ENCODE data around the gene MTMR11. TPM values are rescaled to one million over a fixed set of nuclear protein-coding genes. Genes with fewer than 3 reads are reported as not detected.

Gene MTMR11
- total and polyA plus RNA-seq, 9 of the 15 experiments (the other 6 are each of a cell fraction or from before 2014, with no cell fraction given): 0.09 to 1.6 (median 0.51) TPM

GRCh38 chr1:149937759-149938158, 1.1 kb upstream of the MTMR11 start:
- Histone ChIP-seq H3K9ac (ENCODE audit: insufficient read depth in 1 of 2, low read depth in 2 of 2, low read length in 2 of 2) (peak overlapping the region; percentile 3 to 53; a peak in 1 of 4 replicates), H3K9me3 (replicated peaks; ENCODE audit: control insufficient read depth, insufficient read depth, low read depth, low read length) (no peaks in the 10 kb centered on the region), H3K9me1 (ENCODE audit: control insufficient read depth, insufficient read depth, low read length) (no peaks in the 10 kb centered on the region), H4K20me1 (replicated peaks; ENCODE audit: control insufficient read depth, insufficient read depth, low read length) (no peaks in the 10 kb centered on the region), H3K36me3 (ENCODE audit: control insufficient read depth, insufficient read depth, low read length) (no peaks in the 10 kb centered on the region), H2AFZ (ENCODE audit: low read depth, low read length) (no peak overlapping the region), H3K27me3 (ENCODE audit: control insufficient read depth in 2 of 2, insufficient read depth in 2 of 2, low read length in 2 of 2) (no peaks in the 10 kb centered on the region), H3K79me2 (ENCODE audit: control insufficient read depth, insufficient read depth, low read length) (no peaks in the 10 kb centered on the region), H3K4me1 (replicated peaks in 1 of 2; ENCODE audit: control insufficient read depth in 2 of 2, insufficient read depth in 2 of 2, low read length in 2 of 2) (peaks cover 23 to 39% of the 10 kb centered on the region in 2 experiments), H3K4me2 (ENCODE audit: insufficient read depth, low read length) (no peak overlapping the region), H3K27ac (ENCODE audit: extremely low read depth, low read depth, low read length) (no peak overlapping the region), H3K4me3 (no peak overlapping the region)
- in situ Hi-C loops (cut with MboI) (no loop called here), intact Hi-C loops (cut with micrococcal nuclease) (no loop called here)
- ChIA-PET CTCF (ENCODE audit: low intra/inter-chr PET ratio) (no interaction called here), POLR2A (interaction anchor here (0.6 to 2.7 kb wide), 4 partner anchors 9 to 249 kb away, joined by 3 to 24 read pairs (median 12); partner anchors contain the start of gene SF3B4)
- DNase-seq (ENCODE audit: extremely low read depth in 1 of 4, low spot score in 3 of 4): no peak
- ATAC-seq: no peak
- no peak for FAIRE-seq
- no TSS peak for BruUV-seq (replicated peaks)
- TF ChIP-seq HDAC6 (IDR thresholded peaks at IDR 0.05; ENCODE audit: low read depth, low read length) (no peak), CHCHD3 (CRISPR knock-in tag; IDR thresholded peaks at IDR 0.05) (no peak), POLR2AphosphoS2 (IDR thresholded peaks at IDR 0.05; ENCODE audit: low read length) (no peak), MTA1 (IDR thresholded peaks at IDR 0.05; ENCODE audit: borderline replicate concordance) (no peak), SUPT5H (IDR thresholded peaks at IDR 0.05) (no peak), PCBP1 (IDR thresholded peaks at IDR 0.05; ENCODE audit: low read depth, low read length, poor library complexity, severe bottlenecking) (no peak), L3MBTL2 (IDR thresholded peaks at IDR 0.05) (no peak), SIX5 (IDR thresholded peaks at IDR 0.05; ENCODE audit: borderline replicate concordance in 1 of 2, insufficient read depth in 1 of 2, low read depth in 1 of 2, low read length in 2 of 2) (no peak), ZNF717 (CRISPR knock-in tag; IDR thresholded peaks at IDR 0.05) (no peak), XRCC4 (IDR thresholded peaks at IDR 0.05; ENCODE audit: extremely low read depth, insufficient read depth, insufficient read length) (no peak)
- TF ChIP-seq, protein P1, sequence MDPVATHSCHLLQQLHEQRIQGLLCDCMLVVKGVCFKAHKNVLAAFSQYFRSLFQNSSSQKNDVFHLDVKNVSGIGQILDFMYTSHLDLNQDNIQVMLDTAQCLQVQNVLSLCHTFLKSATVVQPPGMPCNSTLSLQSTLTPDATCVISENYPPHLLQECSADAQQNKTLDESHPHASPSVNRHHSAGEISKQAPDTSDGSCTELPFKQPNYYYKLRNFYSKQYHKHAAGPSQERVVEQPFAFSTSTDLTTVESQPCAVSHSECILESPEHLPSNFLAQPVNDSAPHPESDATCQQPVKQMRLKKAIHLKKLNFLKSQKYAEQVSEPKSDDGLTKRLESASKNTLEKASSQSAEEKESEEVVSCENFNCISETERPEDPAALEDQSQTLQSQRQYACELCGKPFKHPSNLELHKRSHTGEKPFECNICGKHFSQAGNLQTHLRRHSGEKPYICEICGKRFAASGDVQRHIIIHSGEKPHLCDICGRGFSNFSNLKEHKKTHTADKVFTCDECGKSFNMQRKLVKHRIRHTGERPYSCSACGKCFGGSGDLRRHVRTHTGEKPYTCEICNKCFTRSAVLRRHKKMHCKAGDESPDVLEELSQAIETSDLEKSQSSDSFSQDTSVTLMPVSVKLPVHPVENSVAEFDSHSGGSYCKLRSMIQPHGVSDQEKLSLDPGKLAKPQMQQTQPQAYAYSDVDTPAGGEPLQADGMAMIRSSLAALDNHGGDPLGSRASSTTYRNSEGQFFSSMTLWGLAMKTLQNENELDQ (CRISPR knock-in tag; IDR thresholded peaks at IDR 0.05; ENCODE audit: borderline replicate concordance): no peak
- TF ChIP-seq, protein P2, sequence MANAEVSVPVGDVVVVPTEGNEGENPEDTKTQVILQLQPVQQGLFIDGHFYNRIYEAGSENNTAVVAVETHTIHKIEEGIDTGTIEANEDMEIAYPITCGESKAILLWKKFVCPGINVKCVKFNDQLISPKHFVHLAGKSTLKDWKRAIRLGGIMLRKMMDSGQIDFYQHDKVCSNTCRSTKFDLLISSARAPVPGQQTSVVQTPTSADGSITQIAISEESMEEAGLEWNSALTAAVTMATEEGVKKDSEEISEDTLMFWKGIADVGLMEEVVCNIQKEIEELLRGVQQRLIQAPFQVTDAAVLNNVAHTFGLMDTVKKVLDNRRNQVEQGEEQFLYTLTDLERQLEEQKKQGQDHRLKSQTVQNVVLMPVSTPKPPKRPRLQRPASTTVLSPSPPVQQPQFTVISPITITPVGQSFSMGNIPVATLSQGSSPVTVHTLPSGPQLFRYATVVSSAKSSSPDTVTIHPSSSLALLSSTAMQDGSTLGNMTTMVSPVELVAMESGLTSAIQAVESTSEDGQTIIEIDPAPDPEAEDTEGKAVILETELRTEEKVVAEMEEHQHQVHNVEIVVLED (CRISPR knock-in tag; IDR thresholded peaks at IDR 0.05): no peak
- TF ChIP-seq, protein P3, sequence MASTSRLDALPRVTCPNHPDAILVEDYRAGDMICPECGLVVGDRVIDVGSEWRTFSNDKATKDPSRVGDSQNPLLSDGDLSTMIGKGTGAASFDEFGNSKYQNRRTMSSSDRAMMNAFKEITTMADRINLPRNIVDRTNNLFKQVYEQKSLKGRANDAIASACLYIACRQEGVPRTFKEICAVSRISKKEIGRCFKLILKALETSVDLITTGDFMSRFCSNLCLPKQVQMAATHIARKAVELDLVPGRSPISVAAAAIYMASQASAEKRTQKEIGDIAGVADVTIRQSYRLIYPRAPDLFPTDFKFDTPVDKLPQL (IDR thresholded peaks at IDR 0.05; ENCODE audit: extremely low read depth, insufficient read length): no peak

All from K562 (cell line).